HEK293 (cell line): ENCODE results near the gene MYOZ1.

Experiments
- GLIS1 ChIP-seq: fragments of 450-650 bp; formaldehyde crosslinking; IDR thresholded peaks from 2 replicates; pipeline ENCODE4 v1.5.1; 2016; ENCODE audit warnings: missing biosample characterization, missing genetic modification characterization
- GLIS2 ChIP-seq: fragments of 450-650 bp; formaldehyde crosslinking; IDR thresholded peaks from 2 replicates; pipeline ENCODE4 v1.5.1; 2016; ENCODE audit warnings: missing biosample characterization, missing genetic modification characterization
- KLF10 ChIP-seq: fragments of 450-650 bp; IDR thresholded peaks from 2 replicates; pipeline ENCODE4 v1.5.1; 2018; ENCODE audit warnings: missing biosample characterization, mild to moderate bottlenecking, missing genetic modification characterization
- KLF16 ChIP-seq: fragments of 450-650 bp; formaldehyde crosslinking; IDR thresholded peaks from 2 replicates; pipeline ENCODE4 v1.5.1; 2017; ENCODE audit warnings: missing biosample characterization, missing genetic modification characterization
- KLF9 ChIP-seq: fragments of 450-650 bp; formaldehyde crosslinking; IDR thresholded peaks from 2 replicates; pipeline ENCODE4 v1.5.1; 2016; ENCODE audit warnings: missing biosample characterization, missing genetic modification characterization, low read depth
- PRDM1 ChIP-seq: fragments of 450-650 bp; formaldehyde crosslinking; IDR thresholded peaks from 2 replicates; pipeline ENCODE4; 2016; ENCODE audit warnings: missing biosample characterization, missing genetic modification characterization
- SP7 ChIP-seq: fragments of 450-650 bp; formaldehyde crosslinking; IDR thresholded peaks from 2 replicates; pipeline ENCODE4 v1.5.1; 2016; ENCODE audit warnings: missing biosample characterization, missing genetic modification characterization
- YY1 ChIP-seq: fragments of 450-650 bp; formaldehyde crosslinking; IDR thresholded peaks from 2 replicates; pipeline ENCODE4 v1.5.1; 2018; ENCODE audit warnings: missing biosample characterization, missing genetic modification characterization
- ZBTB17 ChIP-seq: fragments of 450-650 bp; formaldehyde crosslinking; IDR thresholded peaks from 2 replicates; pipeline ENCODE4 v1.5.1; 2016; ENCODE audit warnings: missing biosample characterization, missing genetic modification characterization
- ZBTB48 ChIP-seq: fragments of 450-650 bp; formaldehyde crosslinking; IDR thresholded peaks from 2 replicates; pipeline ENCODE4 v1.5.1; 2016; ENCODE audit warnings: missing biosample characterization, missing genetic modification characterization
- ZBTB7A ChIP-seq: fragments of 450-650 bp; formaldehyde crosslinking; IDR thresholded peaks from 2 replicates; pipeline ENCODE4 v1.5.1; 2016; ENCODE audit warnings: low read depth, missing biosample characterization, missing genetic modification characterization
- ZEB2 ChIP-seq: fragments of 450-650 bp; formaldehyde crosslinking; IDR thresholded peaks from 2 replicates; pipeline ENCODE4 v1.5.1; 2016; ENCODE audit warnings: missing biosample characterization, missing genetic modification characterization
- ZFP69B ChIP-seq: fragments of 450-650 bp; formaldehyde crosslinking; IDR thresholded peaks from 2 replicates; pipeline ENCODE4 v1.5.1; 2016; ENCODE audit warnings: missing biosample characterization, missing genetic modification characterization
- ZNF2 ChIP-seq: fragments of 450-650 bp; formaldehyde crosslinking; IDR thresholded peaks from 2 replicates; pipeline ENCODE4 v1.5.1; 2016; ENCODE audit warnings: missing biosample characterization, missing genetic modification characterization
- ZNF214 ChIP-seq: fragments of 450-650 bp; formaldehyde crosslinking; IDR thresholded peaks from 2 replicates; pipeline ENCODE4 v1.5.1; 2017; ENCODE audit warnings: missing biosample characterization, mild to moderate bottlenecking, missing genetic modification characterization, borderline replicate concordance
- ZNF324 ChIP-seq: fragments of 450-650 bp; formaldehyde crosslinking; IDR thresholded peaks from 2 replicates; pipeline ENCODE4 v1.5.1; 2016; ENCODE audit warnings: missing biosample characterization, missing genetic modification characterization
- ZNF341 ChIP-seq: fragments of 450-650 bp; formaldehyde crosslinking; IDR thresholded peaks from 2 replicates; pipeline ENCODE4; 2016; ENCODE audit warnings: low read depth, missing biosample characterization, missing genetic modification characterization
- ZNF366 ChIP-seq: fragments of 450-650 bp; formaldehyde crosslinking; conservative IDR thresholded peaks from 2 replicates; pipeline ENCODE4 v1.5.1; 2016; ENCODE audit warnings: missing biosample characterization, missing genetic modification characterization
- ZNF423 ChIP-seq: fragments of 450-650 bp; formaldehyde crosslinking; IDR thresholded peaks from 2 replicates; pipeline ENCODE4 v1.5.1; 2016; ENCODE audit warnings: missing biosample characterization, missing genetic modification characterization
- ZNF501 ChIP-seq: fragments of 450-650 bp; formaldehyde crosslinking; IDR thresholded peaks from 2 replicates; pipeline ENCODE4 v1.5.1; 2016; ENCODE audit warnings: missing biosample characterization, missing genetic modification characterization
- ZNF654 ChIP-seq: fragments of 450-650 bp; formaldehyde crosslinking; IDR thresholded peaks from 2 replicates; pipeline ENCODE4 v1.5.1; 2016; ENCODE audit warnings: low read depth, missing biosample characterization, missing genetic modification characterization
- TF ChIP-seq, protein P1 (sequence below): fragments of 450-650 bp; formaldehyde crosslinking; IDR thresholded peaks from 2 replicates; pipeline ENCODE4 v1.5.1; 2016; ENCODE audit warnings: missing biosample characterization, missing genetic modification characterization
- TF ChIP-seq, protein P2 (sequence below): fragments of 450-650 bp; formaldehyde crosslinking; IDR thresholded peaks from 2 replicates; pipeline ENCODE4 v1.5.1; 2016; ENCODE audit warnings: missing biosample characterization, missing genetic modification characterization, low read depth
- TF ChIP-seq, protein P3 (sequence below): fragments of 450-650 bp; formaldehyde crosslinking; IDR thresholded peaks from 2 replicates; pipeline ENCODE4 v1.5.1; 2016; ENCODE audit warnings: missing biosample characterization, missing genetic modification characterization
- TF ChIP-seq, protein P4 (sequence below): fragments of 450-650 bp; formaldehyde crosslinking; IDR thresholded peaks from 2 replicates; pipeline ENCODE4 v1.5.1; 2017; ENCODE audit warnings: missing biosample characterization, mild to moderate bottlenecking, missing genetic modification characterization, moderate library complexity
- TF ChIP-seq, protein P5 (sequence below): fragments of 450-650 bp; formaldehyde crosslinking; conservative IDR thresholded peaks from 2 replicates; pipeline ENCODE4 v1.5.1; 2016; ENCODE audit warnings: low read depth, missing biosample characterization, missing genetic modification characterization

The MYOZ1 gene

DNA sequence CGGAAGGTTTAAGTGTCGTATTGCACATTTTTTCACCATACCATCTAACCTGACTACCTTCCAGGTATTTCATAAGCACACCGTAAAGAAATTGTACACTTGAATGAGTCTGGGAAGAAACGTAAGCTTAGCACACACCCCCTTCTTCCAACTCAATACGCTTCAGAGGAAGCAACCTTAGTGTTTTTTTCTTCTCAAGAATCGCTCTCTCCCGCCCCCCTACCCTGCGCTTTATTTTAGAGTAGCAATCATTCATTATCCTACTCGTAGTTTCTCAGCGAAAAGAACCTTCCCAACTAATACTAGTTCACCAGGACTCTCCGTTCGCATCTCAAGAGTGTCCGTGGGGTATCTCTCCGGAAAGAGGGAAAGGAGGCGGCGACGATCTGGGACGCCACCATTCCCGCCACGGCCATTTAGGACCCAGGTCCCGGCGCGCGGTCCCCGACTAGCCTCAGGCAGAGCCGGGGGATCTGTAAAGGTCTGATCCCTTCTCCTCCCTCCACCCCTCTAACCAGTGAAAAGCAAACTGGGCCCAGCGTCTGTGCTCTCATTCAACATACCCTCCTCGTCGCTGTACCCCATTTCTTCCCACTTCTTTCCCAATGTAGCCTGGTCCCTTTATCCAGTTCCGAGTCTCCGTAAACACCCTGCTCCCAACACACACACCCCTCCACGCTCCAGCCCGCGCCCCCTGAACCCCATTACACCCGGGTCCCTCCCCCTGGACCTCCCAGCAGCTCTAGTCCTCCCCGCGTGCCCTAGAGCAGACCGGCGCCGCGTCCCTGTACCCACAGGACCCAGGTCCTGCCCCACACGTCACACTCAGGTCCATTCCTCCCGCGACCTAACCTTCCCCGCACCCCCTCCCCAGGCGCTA, 16.0 kb downstream of the MYOZ1 start (continued):
- TF ChIP-seq, protein P1, sequence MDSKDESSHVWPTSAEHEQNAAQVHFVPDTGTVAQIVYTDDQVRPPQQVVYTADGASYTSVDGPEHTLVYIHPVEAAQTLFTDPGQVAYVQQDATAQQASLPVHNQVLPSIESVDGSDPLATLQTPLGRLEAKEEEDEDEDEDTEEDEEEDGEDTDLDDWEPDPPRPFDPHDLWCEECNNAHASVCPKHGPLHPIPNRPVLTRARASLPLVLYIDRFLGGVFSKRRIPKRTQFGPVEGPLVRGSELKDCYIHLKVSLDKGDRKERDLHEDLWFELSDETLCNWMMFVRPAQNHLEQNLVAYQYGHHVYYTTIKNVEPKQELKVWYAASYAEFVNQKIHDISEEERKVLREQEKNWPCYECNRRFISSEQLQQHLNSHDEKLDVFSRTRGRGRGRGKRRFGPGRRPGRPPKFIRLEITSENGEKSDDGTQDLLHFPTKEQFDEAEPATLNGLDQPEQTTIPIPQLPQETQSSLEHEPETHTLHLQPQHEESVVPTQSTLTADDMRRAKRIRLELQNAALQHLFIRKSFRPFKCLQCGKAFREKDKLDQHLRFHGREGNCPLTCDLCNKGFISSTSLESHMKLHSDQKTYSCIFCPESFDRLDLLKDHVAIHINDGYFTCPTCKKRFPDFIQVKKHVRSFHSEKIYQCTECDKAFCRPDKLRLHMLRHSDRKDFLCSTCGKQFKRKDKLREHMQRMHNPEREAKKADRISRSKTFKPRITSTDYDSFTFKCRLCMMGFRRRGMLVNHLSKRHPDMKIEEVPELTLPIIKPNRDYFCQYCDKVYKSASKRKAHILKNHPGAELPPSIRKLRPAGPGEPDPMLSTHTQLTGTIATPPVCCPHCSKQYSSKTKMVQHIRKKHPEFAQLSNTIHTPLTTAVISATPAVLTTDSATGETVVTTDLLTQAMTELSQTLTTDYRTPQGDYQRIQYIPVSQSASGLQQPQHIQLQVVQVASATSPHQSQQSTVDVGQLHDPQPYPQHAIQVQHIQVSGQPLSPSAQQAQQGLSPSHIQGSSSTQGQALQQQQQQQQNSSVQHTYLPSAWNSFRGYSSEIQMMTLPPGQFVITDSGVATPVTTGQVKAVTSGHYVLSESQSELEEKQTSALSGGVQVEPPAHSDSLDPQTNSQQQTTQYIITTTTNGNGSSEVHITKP (tag by site-specific recombination): peak; percentile 90
- peak; percentile 22; the same call in 1 of the 2 replicates for TF ChIP-seq PRDM1 (tag by site-specific recombination)
- peak; percentile 94 for TF ChIP-seq KLF16 (tag by site-specific recombination)
- peak; percentile 96 for TF ChIP-seq ZBTB48 (tag by site-specific recombination)
- 0 out of 2 replicates have a peak, but pooled peaks have one; percentile 45 for TF ChIP-seq ZNF324
- no peak for TF ChIP-seq ZNF654 (tag by site-specific recombination)
- peak; percentile 51; the same call in 1 of the 2 replicates for TF ChIP-seq KLF10 (tag by site-specific recombination)
- TF ChIP-seq, protein P2, sequence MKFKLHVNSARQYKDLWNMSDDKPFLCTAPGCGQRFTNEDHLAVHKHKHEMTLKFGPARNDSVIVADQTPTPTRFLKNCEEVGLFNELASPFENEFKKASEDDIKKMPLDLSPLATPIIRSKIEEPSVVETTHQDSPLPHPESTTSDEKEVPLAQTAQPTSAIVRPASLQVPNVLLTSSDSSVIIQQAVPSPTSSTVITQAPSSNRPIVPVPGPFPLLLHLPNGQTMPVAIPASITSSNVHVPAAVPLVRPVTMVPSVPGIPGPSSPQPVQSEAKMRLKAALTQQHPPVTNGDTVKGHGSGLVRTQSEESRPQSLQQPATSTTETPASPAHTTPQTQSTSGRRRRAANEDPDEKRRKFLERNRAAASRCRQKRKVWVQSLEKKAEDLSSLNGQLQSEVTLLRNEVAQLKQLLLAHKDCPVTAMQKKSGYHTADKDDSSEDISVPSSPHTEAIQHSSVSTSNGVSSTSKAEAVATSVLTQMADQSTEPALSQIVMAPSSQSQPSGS (tag by site-specific recombination): no peak
- TF ChIP-seq ZNF214 (tag by site-specific recombination): no peak
- peak; percentile 73 for TF ChIP-seq ZFP69B (tag by site-specific recombination)
- TF ChIP-seq, protein P3, sequence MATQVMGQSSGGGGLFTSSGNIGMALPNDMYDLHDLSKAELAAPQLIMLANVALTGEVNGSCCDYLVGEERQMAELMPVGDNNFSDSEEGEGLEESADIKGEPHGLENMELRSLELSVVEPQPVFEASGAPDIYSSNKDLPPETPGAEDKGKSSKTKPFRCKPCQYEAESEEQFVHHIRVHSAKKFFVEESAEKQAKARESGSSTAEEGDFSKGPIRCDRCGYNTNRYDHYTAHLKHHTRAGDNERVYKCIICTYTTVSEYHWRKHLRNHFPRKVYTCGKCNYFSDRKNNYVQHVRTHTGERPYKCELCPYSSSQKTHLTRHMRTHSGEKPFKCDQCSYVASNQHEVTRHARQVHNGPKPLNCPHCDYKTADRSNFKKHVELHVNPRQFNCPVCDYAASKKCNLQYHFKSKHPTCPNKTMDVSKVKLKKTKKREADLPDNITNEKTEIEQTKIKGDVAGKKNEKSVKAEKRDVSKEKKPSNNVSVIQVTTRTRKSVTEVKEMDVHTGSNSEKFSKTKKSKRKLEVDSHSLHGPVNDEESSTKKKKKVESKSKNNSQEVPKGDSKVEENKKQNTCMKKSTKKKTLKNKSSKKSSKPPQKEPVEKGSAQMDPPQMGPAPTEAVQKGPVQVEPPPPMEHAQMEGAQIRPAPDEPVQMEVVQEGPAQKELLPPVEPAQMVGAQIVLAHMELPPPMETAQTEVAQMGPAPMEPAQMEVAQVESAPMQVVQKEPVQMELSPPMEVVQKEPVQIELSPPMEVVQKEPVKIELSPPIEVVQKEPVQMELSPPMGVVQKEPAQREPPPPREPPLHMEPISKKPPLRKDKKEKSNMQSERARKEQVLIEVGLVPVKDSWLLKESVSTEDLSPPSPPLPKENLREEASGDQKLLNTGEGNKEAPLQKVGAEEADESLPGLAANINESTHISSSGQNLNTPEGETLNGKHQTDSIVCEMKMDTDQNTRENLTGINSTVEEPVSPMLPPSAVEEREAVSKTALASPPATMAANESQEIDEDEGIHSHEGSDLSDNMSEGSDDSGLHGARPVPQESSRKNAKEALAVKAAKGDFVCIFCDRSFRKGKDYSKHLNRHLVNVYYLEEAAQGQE (tag by site-specific recombination): peak; percentile 56; the same call in 1 of the 2 replicates
- TF ChIP-seq ZNF2: peak; percentile 62
- TF ChIP-seq ZNF341 (tag by site-specific recombination): peak; percentile 92
- peak; percentile 94 for TF ChIP-seq GLIS2
- TF ChIP-seq, protein P4, sequence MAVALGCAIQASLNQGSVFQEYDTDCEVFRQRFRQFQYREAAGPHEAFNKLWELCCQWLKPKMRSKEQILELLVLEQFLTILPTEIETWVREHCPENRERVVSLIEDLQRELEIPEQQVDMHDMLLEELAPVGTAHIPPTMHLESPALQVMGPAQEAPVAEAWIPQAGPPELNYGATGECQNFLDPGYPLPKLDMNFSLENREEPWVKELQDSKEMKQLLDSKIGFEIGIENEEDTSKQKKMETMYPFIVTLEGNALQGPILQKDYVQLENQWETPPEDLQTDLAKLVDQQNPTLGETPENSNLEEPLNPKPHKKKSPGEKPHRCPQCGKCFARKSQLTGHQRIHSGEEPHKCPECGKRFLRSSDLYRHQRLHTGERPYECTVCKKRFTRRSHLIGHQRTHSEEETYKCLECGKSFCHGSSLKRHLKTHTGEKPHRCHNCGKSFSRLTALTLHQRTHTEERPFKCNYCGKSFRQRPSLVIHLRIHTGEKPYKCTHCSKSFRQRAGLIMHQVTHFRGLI (tag by site-specific recombination): no peak
- TF ChIP-seq GLIS1: peak; percentile 60
- 0 out of 2 replicates have a peak, but pooled peaks have one; percentile 38 for TF ChIP-seq ZNF423 (tag by site-specific recombination)
- TF ChIP-seq ZNF501: peak; percentile 54
- peak; percentile 85 for TF ChIP-seq KLF9 (tag by site-specific recombination)
- TF ChIP-seq ZBTB17: peak; percentile 70
- TF ChIP-seq, protein P5, sequence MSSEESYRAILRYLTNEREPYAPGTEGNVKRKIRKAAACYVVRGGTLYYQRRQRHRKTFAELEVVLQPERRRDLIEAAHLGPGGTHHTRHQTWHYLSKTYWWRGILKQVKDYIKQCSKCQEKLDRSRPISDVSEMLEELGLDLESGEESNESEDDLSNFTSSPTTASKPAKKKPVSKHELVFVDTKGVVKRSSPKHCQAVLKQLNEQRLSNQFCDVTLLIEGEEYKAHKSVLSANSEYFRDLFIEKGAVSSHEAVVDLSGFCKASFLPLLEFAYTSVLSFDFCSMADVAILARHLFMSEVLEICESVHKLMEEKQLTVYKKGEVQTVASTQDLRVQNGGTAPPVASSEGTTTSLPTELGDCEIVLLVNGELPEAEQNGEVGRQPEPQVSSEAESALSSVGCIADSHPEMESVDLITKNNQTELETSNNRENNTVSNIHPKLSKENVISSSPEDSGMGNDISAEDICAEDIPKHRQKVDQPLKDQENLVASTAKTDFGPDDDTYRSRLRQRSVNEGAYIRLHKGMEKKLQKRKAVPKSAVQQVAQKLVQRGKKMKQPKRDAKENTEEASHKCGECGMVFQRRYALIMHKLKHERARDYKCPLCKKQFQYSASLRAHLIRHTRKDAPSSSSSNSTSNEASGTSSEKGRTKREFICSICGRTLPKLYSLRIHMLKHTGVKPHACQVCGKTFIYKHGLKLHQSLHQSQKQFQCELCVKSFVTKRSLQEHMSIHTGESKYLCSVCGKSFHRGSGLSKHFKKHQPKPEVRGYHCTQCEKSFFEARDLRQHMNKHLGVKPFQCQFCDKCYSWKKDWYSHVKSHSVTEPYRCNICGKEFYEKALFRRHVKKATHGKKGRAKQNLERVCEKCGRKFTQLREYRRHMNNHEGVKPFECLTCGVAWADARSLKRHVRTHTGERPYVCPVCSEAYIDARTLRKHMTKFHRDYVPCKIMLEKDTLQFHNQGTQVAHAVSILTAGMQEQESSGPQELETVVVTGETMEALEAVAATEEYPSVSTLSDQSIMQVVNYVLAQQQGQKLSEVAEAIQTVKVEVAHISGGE (tag by site-specific recombination): peak; percentile 45; the same call in 1 of the 2 replicates
- peak; percentile 86 for TF ChIP-seq ZNF366 (tag by site-specific recombination)
- TF ChIP-seq SP7 (tag by site-specific recombination): peak; percentile 24
- peak; percentile 32; the same call in 1 of the 2 replicates for TF ChIP-seq ZEB2 (tag by site-specific recombination)
- TF ChIP-seq ZBTB7A (tag by site-specific recombination): peak; percentile 87
- no peak for TF ChIP-seq YY1 (tag by site-specific recombination)
